ENCODE measurements around the gene REEP2. TPM values are rescaled to one million over a fixed set of nuclear protein-coding genes. Genes with fewer than 3 reads are reported as not detected.
A peak's percentile ranks its signal among the peaks of the same experiment; 100 is the strongest.

The REEP2 gene
- total and polyA plus RNA-seq, 2 donors, result 1.6 to 4.8 TPM

- H3K27me3 ChIP-seq (ENCODE audit: control insufficient read depth in 2 of 2, insufficient read depth in 1 of 2, low read length in 1 of 2), result peaks cover 0 to 25% of the 10 kb centered on the region in 2 donors
- peak overlapping the region; percentile 62 to 79 for H3K4me3 ChIP-seq (ENCODE audit: low read length in 2 of 2)
- peaks cover 11 to 12% of the 10 kb centered on the region in 2 donors for H3K36me3 ChIP-seq (ENCODE audit: control insufficient read depth in 2 of 2, insufficient read depth in 2 of 2, low read length in 1 of 2)
- DNase-seq (ENCODE audit: low read depth in 6 of 9, low spot score in 9 of 9), result peak; percentile 72 to 96 (median 87)
- H3K27ac ChIP-seq (ENCODE audit: low read depth in 1 of 2, low read length in 1 of 2), result peak overlapping the region; percentile 90 to 94
- under 1% methylated on average over 34 of the region's 34 CpGs for WGBS
- peaks cover 21 to 59% of the 10 kb centered on the region in 2 donors for H3K4me1 ChIP-seq (ENCODE audit: control insufficient read depth in 2 of 2, insufficient read depth in 2 of 2, low read length in 2 of 2)
- H3K9me3 ChIP-seq (ENCODE audit: control insufficient read depth in 2 of 2, insufficient read depth in 1 of 2, low read length in 1 of 2), result peaks cover 0 to 3% of the 10 kb centered on the region in 2 donors
Observed at GRCh38 chr5:138464008-138464387, 25.1 kb downstream of the REEP2 start.

GRCh38 chr5:138464388-138465260, 25.8 kb downstream of the REEP2 start:
- H3K4me1 ChIP-seq (ENCODE audit: control insufficient read depth in 2 of 2, insufficient read depth in 2 of 2, low read length in 2 of 2), result peaks cover 21 to 53% of the 10 kb centered on the region in 2 donors
- peaks cover 0 to 25% of the 10 kb centered on the region in 2 donors for H3K27me3 ChIP-seq (ENCODE audit: control insufficient read depth in 2 of 2, insufficient read depth in 1 of 2, low read length in 1 of 2)
- peak overlapping the region; percentile 90 to 94 for H3K27ac ChIP-seq (ENCODE audit: low read depth in 1 of 2, low read length in 1 of 2)
- H3K36me3 ChIP-seq (ENCODE audit: control insufficient read depth in 2 of 2, insufficient read depth in 2 of 2, low read length in 1 of 2), result peaks cover 11 to 12% of the 10 kb centered on the region in 2 donors
- DNase-seq (ENCODE audit: low read depth in 6 of 9, low spot score in 9 of 9), result peak; percentile 96 to 99 (median 98)
- peak overlapping the region; percentile 62 to 79 for H3K4me3 ChIP-seq (ENCODE audit: low read length in 2 of 2)
- under 1% methylated on average over 64 of the region's 64 CpGs for WGBS
- H3K9me3 ChIP-seq (ENCODE audit: control insufficient read depth in 2 of 2, insufficient read depth in 1 of 2, low read length in 1 of 2), result no peaks in the 10 kb centered on the region

- peak; percentile 87 to 97 (median 94) for DNase-seq (ENCODE audit: low read depth in 6 of 9, low spot score in 9 of 9)
- peaks cover 15 to 46% of the 10 kb centered on the region in 2 donors for H3K4me1 ChIP-seq (ENCODE audit: control insufficient read depth in 2 of 2, insufficient read depth in 2 of 2, low read length in 2 of 2)
- WGBS, result under 1% methylated on average over 85 of the region's 85 CpGs
Observed at GRCh38 chr5:138465261-138466124, 26.6 kb downstream of the REEP2 start, which contains the start of gene EGR1. EGR1 (plus strand) TSS chr5:138465479; CDS start chr5:138465762, 283 bp downstream.

GRCh38 chr5:138466125-138466899, 27.5 kb downstream of the REEP2 start:
- no peaks in the 10 kb centered on the region for H3K9me3 ChIP-seq (ENCODE audit: control insufficient read depth in 2 of 2, insufficient read depth in 1 of 2, low read length in 1 of 2)
- peaks cover 11 to 12% of the 10 kb centered on the region in 2 donors for H3K36me3 ChIP-seq (ENCODE audit: control insufficient read depth in 2 of 2, insufficient read depth in 2 of 2, low read length in 1 of 2)
- H3K27me3 ChIP-seq (ENCODE audit: control insufficient read depth in 2 of 2, insufficient read depth in 1 of 2, low read length in 1 of 2), result peaks cover 0 to 25% of the 10 kb centered on the region in 2 donors
- H3K4me1 ChIP-seq (ENCODE audit: control insufficient read depth in 2 of 2, insufficient read depth in 2 of 2, low read length in 2 of 2), result peaks cover 15 to 41% of the 10 kb centered on the region in 2 donors
- no peak overlapping the region for H3K27ac ChIP-seq (ENCODE audit: low read depth in 1 of 2, low read length in 1 of 2)
- WGBS, result 31% methylated on average over 39 of the region's 39 CpGs
- no peak for DNase-seq (ENCODE audit: low read depth in 6 of 9, low spot score in 9 of 9)
- H3K4me3 ChIP-seq (ENCODE audit: low read length in 2 of 2), result peak overlapping the region; percentile 62 to 79

More at GRCh38 chr5:138465261-138466124, 26.6 kb downstream of the REEP2 start, which contains the start of gene EGR1:
- peak within 1 kb of the TSS; percentile 62 to 79 for H3K4me3 ChIP-seq (ENCODE audit: low read length in 2 of 2)
- H3K27ac ChIP-seq (ENCODE audit: low read depth in 1 of 2, low read length in 1 of 2), result peak within 1 kb of the TSS; percentile 90 to 94
- H3K36me3 ChIP-seq (ENCODE audit: control insufficient read depth in 2 of 2, insufficient read depth in 2 of 2, low read length in 1 of 2), result peaks cover 11 to 12% of the 10 kb centered on the region in 2 donors
- H3K9me3 ChIP-seq (ENCODE audit: control insufficient read depth in 2 of 2, insufficient read depth in 1 of 2, low read length in 1 of 2), result no peaks in the 10 kb centered on the region
- peaks cover 0 to 25% of the 10 kb centered on the region in 2 donors for H3K27me3 ChIP-seq (ENCODE audit: control insufficient read depth in 2 of 2, insufficient read depth in 1 of 2, low read length in 1 of 2)

GRCh38 chr5:138466900-138467710, 28.2 kb downstream of the REEP2 start:
- H3K27ac ChIP-seq (ENCODE audit: low read depth in 1 of 2, low read length in 1 of 2), result no peak overlapping the region
- H3K9me3 ChIP-seq (ENCODE audit: control insufficient read depth in 2 of 2, insufficient read depth in 1 of 2, low read length in 1 of 2), result no peaks in the 10 kb centered on the region
- peaks cover 15 to 41% of the 10 kb centered on the region in 2 donors for H3K4me1 ChIP-seq (ENCODE audit: control insufficient read depth in 2 of 2, insufficient read depth in 2 of 2, low read length in 2 of 2)
- H3K4me3 ChIP-seq (ENCODE audit: low read length in 2 of 2), result peak overlapping the region; percentile 62 to 79
- 97% methylated on average over 45 of the region's 45 CpGs for WGBS
- no peak for DNase-seq (ENCODE audit: low read depth in 6 of 9, low spot score in 9 of 9)
- H3K27me3 ChIP-seq (ENCODE audit: control insufficient read depth in 2 of 2, insufficient read depth in 1 of 2, low read length in 1 of 2), result peaks cover 0 to 25% of the 10 kb centered on the region in 2 donors
- peaks cover 11 to 12% of the 10 kb centered on the region in 2 donors for H3K36me3 ChIP-seq (ENCODE audit: control insufficient read depth in 2 of 2, insufficient read depth in 2 of 2, low read length in 1 of 2)

GRCh38 chr5:138467711-138468132, 28.9 kb downstream of the REEP2 start:
- H3K9me3 ChIP-seq (ENCODE audit: control insufficient read depth in 2 of 2, insufficient read depth in 1 of 2, low read length in 1 of 2), result no peaks in the 10 kb centered on the region
- H3K4me1 ChIP-seq (ENCODE audit: control insufficient read depth in 2 of 2, insufficient read depth in 2 of 2, low read length in 2 of 2), result peaks cover 15 to 41% of the 10 kb centered on the region in 2 donors
- peak overlapping the region; percentile 11 to 79 for H3K4me3 ChIP-seq (ENCODE audit: low read length in 2 of 2)
- WGBS, result 96% methylated on average over 14 of the region's 14 CpGs
- DNase-seq (ENCODE audit: low read depth in 6 of 9, low spot score in 9 of 9), result no peak
- peaks cover 11 to 12% of the 10 kb centered on the region in 2 donors for H3K36me3 ChIP-seq (ENCODE audit: control insufficient read depth in 2 of 2, insufficient read depth in 2 of 2, low read length in 1 of 2)
- H3K27me3 ChIP-seq (ENCODE audit: control insufficient read depth in 2 of 2, insufficient read depth in 1 of 2, low read length in 1 of 2), result peaks cover 0 to 28% of the 10 kb centered on the region in 2 donors
- no peak overlapping the region for H3K27ac ChIP-seq (ENCODE audit: low read depth in 1 of 2, low read length in 1 of 2)

GRCh38 chr5:138468133-138468965, 29.5 kb downstream of the REEP2 start:
- H3K4me1 ChIP-seq (ENCODE audit: control insufficient read depth in 2 of 2, insufficient read depth in 2 of 2, low read length in 2 of 2), result peaks cover 14 to 37% of the 10 kb centered on the region in 2 donors
- H3K27me3 ChIP-seq (ENCODE audit: control insufficient read depth in 2 of 2, insufficient read depth in 1 of 2, low read length in 1 of 2), result peaks cover 0 to 28% of the 10 kb centered on the region in 2 donors
- peaks cover 11 to 12% of the 10 kb centered on the region in 2 donors for H3K36me3 ChIP-seq (ENCODE audit: control insufficient read depth in 2 of 2, insufficient read depth in 2 of 2, low read length in 1 of 2)
- H3K4me3 ChIP-seq (ENCODE audit: low read length in 2 of 2), result peak overlapping the region; percentile 11 to 79
- no peaks in the 10 kb centered on the region for H3K9me3 ChIP-seq (ENCODE audit: control insufficient read depth in 2 of 2, insufficient read depth in 1 of 2, low read length in 1 of 2)
- no peak for DNase-seq (ENCODE audit: low read depth in 6 of 9, low spot score in 9 of 9)
- H3K27ac ChIP-seq (ENCODE audit: low read depth in 1 of 2, low read length in 1 of 2), result no peak overlapping the region
- 91% methylated on average over 7 of the region's 7 CpGs for WGBS
